Measurements from ENCODE around the gene CD244.

Gene CD244

DNA sequence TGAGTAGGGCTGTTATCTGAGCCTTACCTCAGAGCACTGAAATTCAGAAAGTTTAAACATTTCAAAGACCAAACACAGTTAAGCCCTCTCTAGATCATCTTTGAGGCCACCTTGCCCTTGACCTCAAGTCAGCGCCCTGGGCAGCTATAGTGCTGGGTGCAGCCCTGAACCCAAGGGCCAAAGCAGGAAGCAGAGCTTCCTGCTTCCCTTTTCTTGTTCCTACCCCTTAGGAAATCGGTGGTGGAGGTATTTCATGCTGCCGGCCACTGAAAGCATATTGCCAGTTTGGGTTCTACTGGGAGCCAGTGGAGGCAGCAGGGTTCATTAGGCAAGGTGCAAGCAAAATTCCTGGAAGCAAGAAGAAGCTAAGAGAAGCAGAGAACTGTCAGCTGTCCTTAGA, 26.1 kb downstream of the CD244 start:
- no peak for DNase-seq (ENCODE audit: low read depth)
- no peak overlapping the region for H3K4me3 ChIP-seq (replicated peaks; ENCODE audit: low read depth, low read length)
- TF ChIP-seq, protein P1, sequence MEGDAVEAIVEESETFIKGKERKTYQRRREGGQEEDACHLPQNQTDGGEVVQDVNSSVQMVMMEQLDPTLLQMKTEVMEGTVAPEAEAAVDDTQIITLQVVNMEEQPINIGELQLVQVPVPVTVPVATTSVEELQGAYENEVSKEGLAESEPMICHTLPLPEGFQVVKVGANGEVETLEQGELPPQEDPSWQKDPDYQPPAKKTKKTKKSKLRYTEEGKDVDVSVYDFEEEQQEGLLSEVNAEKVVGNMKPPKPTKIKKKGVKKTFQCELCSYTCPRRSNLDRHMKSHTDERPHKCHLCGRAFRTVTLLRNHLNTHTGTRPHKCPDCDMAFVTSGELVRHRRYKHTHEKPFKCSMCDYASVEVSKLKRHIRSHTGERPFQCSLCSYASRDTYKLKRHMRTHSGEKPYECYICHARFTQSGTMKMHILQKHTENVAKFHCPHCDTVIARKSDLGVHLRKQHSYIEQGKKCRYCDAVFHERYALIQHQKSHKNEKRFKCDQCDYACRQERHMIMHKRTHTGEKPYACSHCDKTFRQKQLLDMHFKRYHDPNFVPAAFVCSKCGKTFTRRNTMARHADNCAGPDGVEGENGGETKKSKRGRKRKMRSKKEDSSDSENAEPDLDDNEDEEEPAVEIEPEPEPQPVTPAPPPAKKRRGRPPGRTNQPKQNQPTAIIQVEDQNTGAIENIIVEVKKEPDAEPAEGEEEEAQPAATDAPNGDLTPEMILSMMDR (IDR thresholded peaks at IDR 0.05; ENCODE audit: low read length, missing control alignments), result no peak

DNA sequence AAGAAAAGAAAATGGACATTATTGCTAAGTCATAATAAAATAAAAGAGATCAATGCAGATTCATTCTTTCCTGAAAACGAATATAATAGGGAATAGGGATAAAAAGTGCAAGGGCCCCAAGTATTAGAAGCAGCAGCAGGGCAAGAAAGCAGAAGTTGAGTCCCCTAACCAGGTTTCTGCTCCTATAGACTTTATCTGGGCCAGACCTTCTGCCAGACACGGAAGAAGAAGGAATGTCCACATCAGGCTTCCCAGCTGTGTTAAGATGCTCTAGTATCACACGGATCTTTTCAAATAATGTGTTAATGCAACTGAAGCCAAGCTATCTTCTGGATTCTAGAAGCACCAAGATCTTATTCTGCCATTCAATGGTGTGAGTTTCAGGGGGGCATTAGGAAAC, 26.9 kb downstream of the CD244 start:
- DNase-seq (ENCODE audit: low read depth), result no peak
- TF ChIP-seq, protein P1 (IDR thresholded peaks at IDR 0.05; ENCODE audit: low read length, missing control alignments), result no peak

DNA sequence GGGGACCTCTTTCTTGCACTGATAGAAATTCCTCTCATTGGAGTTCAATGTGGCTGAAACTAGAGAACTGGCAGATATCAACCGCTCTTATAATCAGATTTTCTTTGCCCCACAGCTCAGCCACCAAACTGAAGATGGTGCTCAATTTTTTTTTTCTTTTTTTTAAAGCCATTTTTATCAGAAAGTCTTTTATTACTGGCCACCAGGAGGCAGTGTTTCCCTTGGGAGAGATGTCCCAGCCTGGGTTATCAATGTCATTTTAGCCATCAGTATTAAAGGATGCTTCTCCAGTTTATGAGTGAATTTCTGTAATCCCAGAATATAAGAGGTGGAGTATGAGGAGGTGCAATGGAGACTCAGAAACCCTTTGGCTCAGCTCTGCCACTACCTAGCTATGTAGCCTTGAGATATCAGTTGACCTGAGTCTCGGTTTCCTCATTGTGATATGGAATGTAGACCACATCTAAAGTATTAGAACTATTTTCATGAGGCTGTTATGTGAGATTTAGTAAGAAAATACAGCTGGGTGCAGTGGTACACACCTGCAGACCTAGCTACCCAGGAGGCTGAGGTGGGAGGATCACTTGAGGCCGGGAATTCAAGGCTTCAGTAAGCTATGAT, 27.6 kb downstream of the CD244 start:
- H3K4me3 ChIP-seq (replicated peaks; ENCODE audit: low read depth, low read length), result no peak overlapping the region
- DNase-seq (ENCODE audit: low read depth), result peak; percentile 69
- TF ChIP-seq, protein P1 (IDR thresholded peaks at IDR 0.05; ENCODE audit: low read length, missing control alignments), result peak; percentile 58

More for the DNA sequence above, 26.9 kb downstream of the CD244 start:
- H3K4me3 ChIP-seq (replicated peaks; ENCODE audit: low read depth, low read length), result no peak overlapping the region

DNA sequence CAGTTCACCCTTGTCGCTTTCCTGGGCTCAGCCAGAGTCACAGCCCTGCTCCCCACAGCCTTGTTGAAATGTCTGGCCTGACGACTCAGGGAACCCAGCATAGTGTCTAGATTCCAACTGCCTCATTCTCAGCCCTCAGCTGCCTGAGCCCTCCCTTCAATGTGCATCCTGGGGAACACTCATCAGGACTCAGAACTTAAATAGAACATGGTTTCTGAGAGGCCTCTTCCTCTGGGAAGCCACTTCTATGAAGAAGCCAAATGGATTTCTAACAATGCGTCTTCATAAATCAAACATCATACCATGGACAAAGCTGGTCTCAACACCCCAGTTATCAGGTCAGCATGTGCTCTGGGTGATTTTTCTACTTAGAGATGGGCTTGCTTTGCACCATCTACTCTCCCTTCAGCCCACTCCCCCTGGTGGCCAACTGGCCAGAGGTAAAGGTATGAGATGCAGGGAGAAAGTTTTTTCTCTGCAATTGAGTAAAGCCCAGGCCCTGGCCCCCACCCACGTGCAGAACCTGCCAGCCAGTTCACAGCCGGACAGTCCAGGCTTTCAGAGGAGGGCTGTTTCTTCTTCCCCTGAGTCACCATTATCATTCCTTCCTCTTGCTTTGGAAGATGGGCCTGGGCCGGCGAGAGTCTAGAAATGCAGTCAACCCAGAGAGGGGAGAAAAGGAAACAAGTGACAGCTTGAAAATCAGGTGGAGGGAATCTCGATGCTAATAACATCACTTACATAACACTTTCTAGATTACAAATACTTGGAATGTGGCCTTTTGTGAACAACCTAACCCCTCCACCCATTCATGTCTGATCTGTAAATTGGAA, 32.1 kb downstream of the CD244 start:
- H3K4me3 ChIP-seq (replicated peaks; ENCODE audit: low read depth, low read length), result no peak overlapping the region
- DNase-seq (ENCODE audit: low read depth), result peak; percentile 61
- TF ChIP-seq, protein P1 (IDR thresholded peaks at IDR 0.05; ENCODE audit: low read length, missing control alignments), result peak; percentile 74

DNA sequence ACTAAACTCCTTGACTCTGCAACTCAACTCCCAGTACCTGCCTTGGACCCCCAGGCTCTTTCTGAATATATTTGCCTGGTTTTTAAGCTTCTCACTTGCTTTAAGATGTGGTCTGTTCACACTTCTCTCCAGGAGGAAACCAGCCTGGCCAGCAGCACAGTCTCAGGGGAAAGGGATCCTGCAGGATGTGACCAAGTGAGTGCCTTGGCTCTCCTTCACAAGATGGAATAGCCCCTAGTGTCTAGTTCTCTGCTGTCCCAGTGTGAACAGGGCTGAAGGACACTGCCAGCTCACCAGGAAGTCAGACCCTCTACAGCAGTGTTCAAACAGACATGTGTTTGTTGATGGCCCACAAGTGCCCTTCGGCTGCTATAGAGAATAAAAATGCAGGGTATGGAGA, 32.9 kb downstream of the CD244 start:
- TF ChIP-seq, protein P1 (IDR thresholded peaks at IDR 0.05; ENCODE audit: low read length, missing control alignments), result no peak
- no peak for DNase-seq (ENCODE audit: low read depth)
- H3K4me3 ChIP-seq (replicated peaks; ENCODE audit: low read depth, low read length), result no peak overlapping the region

DNA sequence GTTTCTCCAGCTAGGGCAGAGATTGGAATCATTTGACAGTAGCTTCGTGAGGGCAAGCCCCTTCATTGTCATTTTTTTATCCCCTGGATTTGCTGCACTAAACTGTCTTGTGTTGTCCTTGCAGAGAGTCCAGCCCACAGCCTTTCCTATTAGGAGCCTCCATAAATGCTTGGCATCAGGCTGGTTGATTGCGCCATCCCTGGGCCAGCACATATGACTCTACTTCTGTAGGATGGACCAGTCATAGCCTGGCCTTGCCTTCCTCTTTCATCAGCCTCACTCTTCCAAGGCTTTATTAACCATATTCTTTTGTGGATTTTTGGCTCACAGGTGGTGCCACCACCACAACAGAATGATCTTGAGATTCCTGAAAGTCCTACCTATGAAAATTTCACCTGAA, 35.3 kb downstream of the CD244 start:
- H3K4me3 ChIP-seq (replicated peaks; ENCODE audit: low read depth, low read length), result no peak overlapping the region
- peak; percentile 42 for DNase-seq (ENCODE audit: low read depth)
- TF ChIP-seq, protein P1 (IDR thresholded peaks at IDR 0.05; ENCODE audit: low read length, missing control alignments), result no peak
